ENCODE measurements around the gene TMTC4. TPM values are rescaled to one million over a fixed set of nuclear protein-coding genes. Genes with fewer than 3 reads are reported as not detected.

Gene TMTC4
- total RNA-seq, 1 experiment from 2014 or later, result 28.1 TPM

GRCh38 chr13:100671389-100672182 is 3.0 kb downstream of the TMTC4 start:
- Mint-ChIP-seq H3K4me3 (no peak overlapping the region), H3K36me3 (ENCODE audit: insufficient read depth in 1 of 3, low read depth in 3 of 3) (peaks cover 26 to 32% (median 26%) of the 10 kb centered on the region in 3 experiments), H3K27ac (no peak overlapping the region), H3K9me3 (no peaks in the 10 kb centered on the region; a peak in 1 of 5 replicates), H3K4me1 (peaks cover 22 to 24% of the 10 kb centered on the region in 2 experiments), H3K27me3 (ENCODE audit: low read depth) (peaks cover 14% of the 10 kb centered on the region)
- Histone ChIP-seq H3K27ac (ENCODE audit: insufficient read length, low read depth, low read length) (no peak overlapping the region), H4K8ac (replicated peaks; ENCODE audit: insufficient read length, low read depth, low read length) (no peak overlapping the region), H3K4me2 (ENCODE audit: insufficient read depth, insufficient read length, low read length) (no peak overlapping the region), H2BK20ac (ENCODE audit: low read depth, low read length, poor library complexity, severe bottlenecking) (no peak overlapping the region), H2BK12ac (ENCODE audit: insufficient read length, low read depth, low read length) (no peak overlapping the region), H3K23me2 (ENCODE audit: insufficient read length, low read depth, low read length, poor library complexity, severe bottlenecking) (peaks cover 13% of the 10 kb centered on the region), H3K23ac (ENCODE audit: insufficient read length, low read depth, low read length) (no peak overlapping the region), H2BK120ac (ENCODE audit: low read depth, low read length, poor library complexity, severe bottlenecking) (no peak overlapping the region), H2AFZ (ENCODE audit: low read length) (no peak overlapping the region), H4K91ac (ENCODE audit: insufficient read length, low read depth, low read length) (no peak overlapping the region), H3K9me3 (ENCODE audit: control insufficient read depth, low read depth, low read length) (no peaks in the 10 kb centered on the region), H3K14ac (ENCODE audit: insufficient read depth, low read length) (no peak overlapping the region), H2BK5ac (ENCODE audit: insufficient read length, low read length) (no peak overlapping the region), H2BK15ac (ENCODE audit: low read depth, low read length) (no peak overlapping the region), H3K4ac (ENCODE audit: low read depth, low read length) (no peak overlapping the region), H3K27me3 (ENCODE audit: insufficient read depth, low read length) (no peaks in the 10 kb centered on the region; the same call in 1 of the 2 replicates), H3K4me1 (ENCODE audit: insufficient read depth, low read length) (no peaks in the 10 kb centered on the region), H3K79me1 (ENCODE audit: insufficient read depth, low read depth, low read length, poor library complexity, severe bottlenecking) (no peaks in the 10 kb centered on the region), H2AK5ac (ENCODE audit: insufficient read length, low read length) (no peak overlapping the region), H4K5ac (ENCODE audit: insufficient read length, low read depth, low read length) (no peak overlapping the region), H3K18ac (ENCODE audit: insufficient read length, low read depth, low read length) (no peak overlapping the region), H3K9ac (ENCODE audit: extremely low read depth, insufficient read length, low read length) (no peak overlapping the region), H3K56ac (ENCODE audit: insufficient read length, low read depth, low read length) (no peak overlapping the region), H3K79me2 (ENCODE audit: insufficient read depth, low read length) (no peaks in the 10 kb centered on the region; the same call in 1 of the 2 replicates), H4K20me1 (ENCODE audit: control insufficient read depth, insufficient read depth, insufficient read length) (no peaks in the 10 kb centered on the region), H3T11ph (ENCODE audit: low read length) (no peak overlapping the region)
- no CpG with 5 or more reads among the region's 11 CpGs for WGBS (ENCODE audit: extremely low coverage, insufficient read length, low lambda C conversion rate)
- no peak for DNase-seq
- TF ChIP-seq CTCF (conservative IDR thresholded peaks at IDR 0.05), result no peak
